ENCODE results near the gene UNC5B.

Gene UNC5B

DNA sequence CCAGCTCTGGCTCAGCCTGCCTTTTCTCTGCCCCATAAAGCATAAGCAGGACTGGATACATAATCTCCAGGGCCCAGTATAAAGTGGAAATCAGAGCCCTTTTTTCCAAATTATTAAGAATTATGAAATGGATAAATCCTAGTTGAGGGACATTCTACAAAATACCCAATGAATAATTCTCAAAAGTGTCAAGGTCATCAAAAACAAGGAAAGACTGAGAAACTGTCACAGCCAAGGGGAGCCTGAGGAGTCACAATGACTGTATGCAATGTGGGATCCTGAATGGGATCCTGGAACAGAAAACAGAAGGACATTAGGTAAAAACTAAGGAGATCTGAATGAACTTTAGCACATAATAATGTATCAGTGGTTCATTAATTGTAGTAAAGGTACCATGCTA lies 4.8 kb upstream of the UNC5B start:
- H3K27me3 ChIP-seq (ENCODE audit: insufficient read depth, low read length), result peaks cover 37% of the 10 kb centered on the region

DNA sequence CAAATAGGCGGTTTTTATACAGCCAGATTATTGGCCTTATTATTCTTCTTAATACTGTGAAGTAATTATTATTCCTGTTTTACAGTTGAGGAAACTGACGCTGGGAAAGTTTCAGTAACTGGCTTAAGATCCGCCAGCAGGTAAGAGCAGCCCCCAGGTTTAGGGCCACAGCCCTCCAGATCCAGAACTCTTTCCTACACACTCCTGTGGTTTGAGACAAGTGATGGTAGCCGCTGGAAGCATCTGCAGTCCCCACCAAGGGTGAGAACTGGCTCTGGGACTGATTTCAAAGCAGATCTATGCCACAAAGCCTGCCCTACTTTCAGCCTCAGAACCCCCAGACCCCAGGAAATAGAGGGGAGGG lies 3.0 kb upstream of the UNC5B start:
- H3K79me2 ChIP-seq (ENCODE audit: control insufficient read depth, insufficient read depth, low read length, unreplicated experiment), result no peaks in the 10 kb centered on the region
- no peak overlapping the region for H3K4me3 ChIP-seq (ENCODE audit: low read depth, low read length)
- H3K27me3 ChIP-seq (ENCODE audit: insufficient read depth, low read length), result peaks cover 29% of the 10 kb centered on the region
- no peak overlapping the region for H3K27ac ChIP-seq (ENCODE audit: low read depth, low read length)
- no peak overlapping the region for H2AFZ ChIP-seq (ENCODE audit: low read length, unreplicated experiment)
- H3K4me1 ChIP-seq (ENCODE audit: control insufficient read depth, insufficient read depth, low read length, unreplicated experiment), result peaks cover 9% of the 10 kb centered on the region
- no peaks in the 10 kb centered on the region for H3K36me3 ChIP-seq (ENCODE audit: insufficient read depth, low read length)

More for the DNA sequence above, 4.8 kb upstream of the UNC5B start:
- Histone ChIP-seq H3K4me3 (ENCODE audit: low read depth, low read length) (no peak overlapping the region), H3K36me3 (ENCODE audit: insufficient read depth, low read length) (no peaks in the 10 kb centered on the region), H3K4me1 (ENCODE audit: control insufficient read depth, insufficient read depth, low read length, unreplicated experiment) (peaks cover 9% of the 10 kb centered on the region), H3K79me2 (ENCODE audit: control insufficient read depth, insufficient read depth, low read length, unreplicated experiment) (no peaks in the 10 kb centered on the region), H3K27ac (ENCODE audit: low read depth, low read length) (no peak overlapping the region), H2AFZ (ENCODE audit: low read length, unreplicated experiment) (no peak overlapping the region)

DNA sequence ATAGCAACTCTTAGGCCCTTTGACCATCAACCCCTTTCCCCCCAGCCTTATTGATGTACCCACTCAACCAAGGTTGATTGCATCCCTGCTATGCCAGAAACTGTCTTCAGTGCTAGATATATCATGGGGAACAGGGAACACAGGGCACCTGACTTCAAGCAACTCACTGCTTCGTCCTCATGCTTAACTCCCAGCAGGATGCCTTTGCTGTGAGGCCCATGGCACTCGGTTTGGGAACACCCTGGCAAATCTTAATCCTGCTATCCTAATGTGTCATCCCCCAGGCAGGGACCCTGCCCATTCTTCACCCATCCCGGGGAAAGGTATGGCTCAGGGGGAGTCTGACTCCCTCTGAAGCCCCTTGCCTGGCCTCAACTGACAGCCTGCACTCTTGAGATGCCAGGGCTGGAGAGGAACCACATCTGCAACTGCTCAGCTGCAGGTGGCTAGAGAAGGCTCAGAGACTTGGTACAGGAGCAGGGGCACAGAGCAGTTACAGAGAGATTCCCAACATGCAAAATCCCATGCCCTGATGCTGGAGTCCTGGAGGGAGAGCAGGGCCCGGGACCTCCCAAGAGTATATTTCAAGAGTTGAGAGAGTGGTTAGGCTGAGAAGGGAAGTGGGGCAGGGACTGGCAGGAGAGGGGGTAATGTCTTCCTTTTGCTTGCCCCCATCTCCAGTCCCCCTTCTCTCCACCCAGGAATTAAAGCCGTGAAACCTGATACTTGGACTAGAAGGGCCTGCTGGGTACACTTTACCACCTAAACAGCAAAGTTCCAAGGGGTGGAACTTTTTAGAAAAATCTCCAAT lies 2.4 kb upstream of the UNC5B start:
- Histone ChIP-seq H3K27ac (ENCODE audit: low read depth, low read length) (no peak overlapping the region), H3K27me3 (ENCODE audit: insufficient read depth, low read length) (peaks cover 26% of the 10 kb centered on the region), H3K36me3 (ENCODE audit: insufficient read depth, low read length) (no peaks in the 10 kb centered on the region), H3K4me1 (ENCODE audit: control insufficient read depth, insufficient read depth, low read length, unreplicated experiment) (peaks cover 8% of the 10 kb centered on the region), H2AFZ (ENCODE audit: low read length, unreplicated experiment) (no peak overlapping the region), H3K79me2 (ENCODE audit: control insufficient read depth, insufficient read depth, low read length, unreplicated experiment) (no peaks in the 10 kb centered on the region), H3K4me3 (ENCODE audit: low read depth, low read length) (no peak overlapping the region)

DNA sequence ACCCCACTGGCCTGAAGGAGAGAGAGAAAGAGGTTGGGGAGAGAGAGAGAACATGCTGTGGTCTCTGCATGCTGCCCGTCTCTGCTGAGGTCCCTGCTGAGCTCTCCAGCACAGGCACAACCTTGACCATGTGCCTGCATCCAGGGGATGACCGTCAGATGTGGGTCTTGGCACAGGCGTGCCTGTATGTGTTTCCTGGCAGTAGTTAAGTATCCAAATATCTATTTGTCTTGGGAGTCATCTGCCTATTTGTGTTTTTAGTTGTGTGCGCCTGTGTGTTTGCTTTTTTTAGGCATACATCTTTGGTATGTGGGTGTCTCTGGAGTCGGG lies 1.9 kb upstream of the UNC5B start:
- Histone ChIP-seq H3K27ac (ENCODE audit: low read depth, low read length) (no peak overlapping the region), H3K4me3 (ENCODE audit: low read depth, low read length) (no peak overlapping the region), H3K4me1 (ENCODE audit: control insufficient read depth, insufficient read depth, low read length, unreplicated experiment) (peaks cover 3% of the 10 kb centered on the region), H3K79me2 (ENCODE audit: control insufficient read depth, insufficient read depth, low read length, unreplicated experiment) (no peaks in the 10 kb centered on the region), H3K27me3 (ENCODE audit: insufficient read depth, low read length) (peaks cover 26% of the 10 kb centered on the region), H2AFZ (ENCODE audit: low read length, unreplicated experiment) (no peak overlapping the region), H3K36me3 (ENCODE audit: insufficient read depth, low read length) (no peaks in the 10 kb centered on the region)

DNA sequence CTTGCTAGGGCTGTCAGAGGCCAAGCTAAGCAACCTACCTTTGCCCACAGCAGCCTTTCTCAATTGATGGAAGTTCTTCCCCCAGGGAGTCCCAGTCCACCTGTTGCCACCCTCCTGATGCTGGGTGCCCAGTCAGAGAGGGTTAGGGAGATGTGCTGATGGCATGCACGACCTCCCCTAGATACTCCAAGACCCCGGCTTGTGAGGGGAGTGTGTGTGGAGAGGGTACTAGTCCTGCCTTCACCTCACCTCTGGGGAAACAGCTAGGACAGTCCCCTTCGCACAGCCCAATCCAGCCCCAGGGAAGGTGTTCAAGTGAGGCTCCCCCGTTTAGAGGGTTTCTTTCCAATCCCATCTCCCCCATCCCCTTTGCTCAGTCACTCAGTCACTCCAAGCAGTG lies 1.3 kb upstream of the UNC5B start:
- H2AFZ ChIP-seq (ENCODE audit: low read length, unreplicated experiment), result no peak overlapping the region
- H3K79me2 ChIP-seq (ENCODE audit: control insufficient read depth, insufficient read depth, low read length, unreplicated experiment), result no peaks in the 10 kb centered on the region
- no peaks in the 10 kb centered on the region for H3K36me3 ChIP-seq (ENCODE audit: insufficient read depth, low read length)
- no peak overlapping the region for H3K4me3 ChIP-seq (ENCODE audit: low read depth, low read length)
- peaks cover 26% of the 10 kb centered on the region for H3K27me3 ChIP-seq (ENCODE audit: insufficient read depth, low read length)
- H3K27ac ChIP-seq (ENCODE audit: low read depth, low read length), result no peak overlapping the region
- peaks cover 9% of the 10 kb centered on the region for H3K4me1 ChIP-seq (ENCODE audit: control insufficient read depth, insufficient read depth, low read length, unreplicated experiment)

DNA sequence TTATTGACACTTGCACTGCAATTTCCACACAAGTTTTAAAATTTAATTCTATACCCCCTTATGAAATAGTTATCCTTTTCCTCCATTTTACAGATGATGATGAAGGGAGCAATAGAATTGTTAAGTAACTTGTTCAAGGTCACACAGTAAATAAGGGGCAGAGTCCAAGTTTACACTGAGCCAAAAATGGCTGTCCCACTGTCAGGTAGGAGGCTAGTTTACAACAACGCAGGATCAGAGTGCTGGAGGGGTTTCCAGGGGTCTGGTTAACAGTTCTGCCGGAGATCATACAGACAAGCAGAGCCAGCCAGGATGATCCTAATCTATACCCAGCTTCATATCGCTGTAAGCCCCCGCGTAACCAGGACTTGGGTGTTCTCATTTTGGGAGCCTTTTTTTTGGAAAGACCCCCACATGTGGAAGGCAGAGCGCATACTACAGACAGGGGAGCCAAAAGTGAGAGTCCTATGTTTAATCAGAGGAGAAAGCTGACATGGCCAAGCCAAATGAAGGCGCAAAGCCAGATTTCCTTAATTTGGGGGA lies 524 bp upstream of the UNC5B start:
- Histone ChIP-seq H3K79me2 (ENCODE audit: control insufficient read depth, insufficient read depth, low read length, unreplicated experiment) (no peaks in the 10 kb centered on the region), H3K27me3 (ENCODE audit: insufficient read depth, low read length) (peaks cover 26% of the 10 kb centered on the region), H3K27ac (ENCODE audit: low read depth, low read length) (no peak overlapping the region), H2AFZ (ENCODE audit: low read length, unreplicated experiment) (peak overlapping the region; percentile 76), H3K4me3 (ENCODE audit: low read depth, low read length) (peak overlapping the region; percentile 88), H3K4me1 (ENCODE audit: control insufficient read depth, insufficient read depth, low read length, unreplicated experiment) (peaks cover 14% of the 10 kb centered on the region), H3K36me3 (ENCODE audit: insufficient read depth, low read length) (no peaks in the 10 kb centered on the region)

DNA sequence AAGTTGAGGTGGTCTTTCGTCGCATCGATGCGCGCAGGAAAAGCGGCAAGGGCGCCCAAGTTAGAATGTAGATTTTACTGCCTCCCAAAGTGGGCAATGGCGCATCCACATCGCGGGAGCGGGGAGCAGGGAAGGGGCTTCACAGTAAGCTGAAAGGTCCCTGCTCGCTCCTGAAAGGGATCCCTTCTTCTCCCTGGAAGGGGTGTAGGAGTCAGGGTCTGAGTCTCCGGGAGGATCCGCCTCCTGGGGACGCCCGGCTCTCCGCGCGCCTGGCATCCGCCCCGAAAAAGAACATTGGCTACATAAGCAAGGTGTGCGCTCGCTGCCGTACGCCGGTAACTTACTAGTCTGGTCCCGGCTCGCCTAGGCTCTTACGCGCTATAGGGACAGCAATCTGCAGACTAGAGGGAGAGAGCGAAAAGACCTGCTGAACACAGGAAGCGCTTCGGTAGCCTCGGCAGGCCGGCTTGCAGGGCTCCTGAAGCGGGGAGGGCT lies 804 bp downstream of the UNC5B start:
- Histone ChIP-seq H2AFZ (ENCODE audit: low read length, unreplicated experiment) (peak overlapping the region; percentile 76), H3K27me3 (ENCODE audit: insufficient read depth, low read length) (peaks cover 26% of the 10 kb centered on the region), H3K27ac (ENCODE audit: low read depth, low read length) (no peak overlapping the region), H3K79me2 (ENCODE audit: control insufficient read depth, insufficient read depth, low read length, unreplicated experiment) (no peaks in the 10 kb centered on the region), H3K36me3 (ENCODE audit: insufficient read depth, low read length) (no peaks in the 10 kb centered on the region), H3K4me3 (ENCODE audit: low read depth, low read length) (peak overlapping the region; percentile 88), H3K4me1 (ENCODE audit: control insufficient read depth, insufficient read depth, low read length, unreplicated experiment) (peaks cover 15% of the 10 kb centered on the region)

DNA sequence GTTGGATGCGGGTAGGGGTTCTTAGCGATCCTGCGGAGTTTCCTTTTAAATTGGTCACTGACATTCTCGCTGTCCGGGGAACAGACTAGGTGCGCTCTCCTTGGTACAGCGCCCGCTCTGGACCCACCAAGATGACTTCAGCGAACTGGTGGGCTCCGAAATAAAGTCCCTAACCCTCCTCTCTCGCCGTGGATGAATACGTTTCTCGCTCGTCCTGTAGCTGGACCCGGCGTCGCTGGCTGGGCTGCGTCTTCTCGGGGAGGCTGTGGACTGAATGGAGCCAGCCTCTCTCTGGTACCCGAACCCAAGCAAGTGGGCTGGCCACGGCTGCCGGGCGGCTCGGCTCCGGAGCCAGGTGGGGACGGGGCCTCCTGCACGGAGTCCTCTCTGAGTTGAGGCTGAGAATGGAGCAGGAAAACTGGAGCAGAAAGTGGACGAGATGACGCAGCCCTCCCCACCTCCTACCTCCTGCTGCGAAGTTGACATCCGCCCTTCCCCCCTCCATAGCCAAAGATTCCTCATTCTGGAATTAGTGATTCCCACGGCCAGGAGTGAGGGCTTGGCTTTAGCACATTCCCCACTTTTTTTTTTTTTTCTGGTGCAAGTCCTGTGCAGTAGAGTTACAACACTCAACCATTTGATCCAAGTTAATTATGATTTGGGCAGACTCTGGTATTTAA lies 1.5 kb downstream of the UNC5B start:
- Histone ChIP-seq H3K36me3 (ENCODE audit: insufficient read depth, low read length) (no peaks in the 10 kb centered on the region), H3K4me3 (ENCODE audit: low read depth, low read length) (peak overlapping the region; percentile 88), H3K27me3 (ENCODE audit: insufficient read depth, low read length) (peaks cover 26% of the 10 kb centered on the region), H3K27ac (ENCODE audit: low read depth, low read length) (no peak overlapping the region), H3K4me1 (ENCODE audit: control insufficient read depth, insufficient read depth, low read length, unreplicated experiment) (peaks cover 15% of the 10 kb centered on the region), H2AFZ (ENCODE audit: low read length, unreplicated experiment) (no peak overlapping the region), H3K79me2 (ENCODE audit: control insufficient read depth, insufficient read depth, low read length, unreplicated experiment) (no peaks in the 10 kb centered on the region)

DNA sequence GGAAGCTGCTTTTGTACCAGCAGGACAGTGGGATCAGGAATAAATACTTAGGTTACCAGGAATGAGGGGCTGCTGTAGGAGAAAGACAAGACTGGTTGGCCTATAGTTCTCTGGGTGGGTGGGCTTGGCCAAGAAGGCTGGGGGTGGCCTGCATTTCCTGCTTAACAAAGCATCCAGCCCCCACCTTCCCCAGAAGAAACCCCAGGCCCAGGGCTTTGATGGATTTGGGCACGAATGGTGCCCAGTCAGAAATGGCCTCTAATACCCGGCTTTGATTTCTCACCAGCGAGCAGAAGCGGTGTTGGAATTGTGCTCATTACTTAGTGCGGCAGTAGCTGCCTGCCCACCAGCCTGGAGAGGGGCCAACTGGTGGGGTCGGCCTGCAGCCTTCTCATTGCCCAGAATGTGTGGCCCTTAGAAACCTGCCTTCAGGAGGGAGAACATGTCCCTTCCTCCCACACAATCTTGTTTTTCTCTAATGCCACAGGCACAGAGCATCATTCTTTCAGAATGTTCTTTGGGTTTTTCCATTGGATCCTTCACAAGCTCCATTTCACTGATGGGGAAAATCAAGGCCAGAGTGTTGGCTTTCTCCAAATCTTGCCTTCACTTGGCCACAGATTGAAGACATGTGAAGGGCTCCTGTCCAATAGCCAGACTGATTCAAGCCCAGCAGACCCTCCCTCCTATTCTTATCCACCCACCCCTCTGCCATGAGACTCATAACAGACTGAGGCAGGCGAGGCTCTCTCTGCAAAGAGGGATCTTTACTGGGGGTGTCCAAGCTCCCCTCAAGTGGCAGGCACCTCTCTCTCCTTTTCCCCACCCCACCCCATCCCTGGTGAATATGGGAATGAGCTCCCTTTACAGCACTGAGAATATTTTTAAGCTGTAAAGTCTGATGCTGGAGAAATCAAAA lies 2.5 kb downstream of the UNC5B start:
- Histone ChIP-seq H3K4me3 (ENCODE audit: low read depth, low read length) (no peak overlapping the region; the same call in 1 of the 2 replicates), H3K36me3 (ENCODE audit: insufficient read depth, low read length) (no peaks in the 10 kb centered on the region), H3K27ac (ENCODE audit: low read depth, low read length) (no peak overlapping the region), H3K4me1 (ENCODE audit: control insufficient read depth, insufficient read depth, low read length, unreplicated experiment) (peaks cover 15% of the 10 kb centered on the region), H3K79me2 (ENCODE audit: control insufficient read depth, insufficient read depth, low read length, unreplicated experiment) (no peaks in the 10 kb centered on the region), H2AFZ (ENCODE audit: low read length, unreplicated experiment) (no peak overlapping the region), H3K27me3 (ENCODE audit: insufficient read depth, low read length) (peaks cover 18% of the 10 kb centered on the region)

DNA sequence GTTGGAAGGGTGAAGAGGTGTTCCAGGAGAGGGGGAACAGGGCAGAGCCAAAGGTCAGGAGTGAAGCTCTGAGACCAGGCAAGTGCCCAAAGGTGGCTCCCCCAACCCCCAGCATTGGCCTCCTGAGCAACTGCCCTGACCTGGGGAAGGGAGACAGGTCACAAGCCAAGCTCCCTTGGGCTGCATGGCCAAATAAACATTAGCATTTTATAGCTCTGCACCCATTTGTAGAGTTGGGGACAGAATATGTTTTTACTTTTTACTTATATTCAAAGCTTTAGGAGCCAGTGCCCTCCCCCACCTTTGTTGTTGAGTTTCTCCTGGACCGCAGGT lies 4.0 kb downstream of the UNC5B start:
- Histone ChIP-seq H3K27me3 (ENCODE audit: insufficient read depth, low read length) (peaks cover 4% of the 10 kb centered on the region), H3K27ac (ENCODE audit: low read depth, low read length) (no peak overlapping the region), H3K4me1 (ENCODE audit: control insufficient read depth, insufficient read depth, low read length, unreplicated experiment) (peaks cover 15% of the 10 kb centered on the region), H3K79me2 (ENCODE audit: control insufficient read depth, insufficient read depth, low read length, unreplicated experiment) (no peaks in the 10 kb centered on the region), H2AFZ (ENCODE audit: low read length, unreplicated experiment) (no peak overlapping the region), H3K4me3 (ENCODE audit: low read depth, low read length) (no peak overlapping the region; the same call in 1 of the 2 replicates), H3K36me3 (ENCODE audit: insufficient read depth, low read length) (no peaks in the 10 kb centered on the region)

All from ACC112 (cell line).